ENCODE results near the gene PDZD2. TPM values are rescaled to one million over a fixed set of nuclear protein-coding genes. Genes with fewer than 3 reads are reported as not detected.

The PDZD2 gene
- polyA plus RNA-seq, 1 donor from 2014 or later = 3.1 TPM

- Histone ChIP-seq H3K36me3 (ENCODE audit: insufficient read depth, low read length) (no peaks in the 10 kb centered on the region), H3K9me2 (ENCODE audit: insufficient read depth, low read length) (no peaks in the 10 kb centered on the region), H2AFZ (ENCODE audit: low read depth, low read length) (no peak overlapping the region), H3K79me2 (replicated peaks; ENCODE audit: insufficient read depth, low read length) (no peaks in the 10 kb centered on the region), H3K9me3 (ENCODE audit: low read length) (no peaks in the 10 kb centered on the region), H3K27ac (ENCODE audit: low read length) (no peak overlapping the region), H3K27me3 (ENCODE audit: insufficient read depth, low read depth, low read length) (no peaks in the 10 kb centered on the region), H3K9ac (ENCODE audit: low read length) (no peak overlapping the region), H3F3A (ENCODE audit: insufficient read depth, low read length, poor library complexity, severe bottlenecking) (no peaks in the 10 kb centered on the region), H3K4me2 (ENCODE audit: low read length) (no peak overlapping the region), H3K4me3 (ENCODE audit: low read length) (no peak overlapping the region), H4K20me1 (ENCODE audit: insufficient read depth) (no peaks in the 10 kb centered on the region)
- TF ChIP-seq, protein P1, sequence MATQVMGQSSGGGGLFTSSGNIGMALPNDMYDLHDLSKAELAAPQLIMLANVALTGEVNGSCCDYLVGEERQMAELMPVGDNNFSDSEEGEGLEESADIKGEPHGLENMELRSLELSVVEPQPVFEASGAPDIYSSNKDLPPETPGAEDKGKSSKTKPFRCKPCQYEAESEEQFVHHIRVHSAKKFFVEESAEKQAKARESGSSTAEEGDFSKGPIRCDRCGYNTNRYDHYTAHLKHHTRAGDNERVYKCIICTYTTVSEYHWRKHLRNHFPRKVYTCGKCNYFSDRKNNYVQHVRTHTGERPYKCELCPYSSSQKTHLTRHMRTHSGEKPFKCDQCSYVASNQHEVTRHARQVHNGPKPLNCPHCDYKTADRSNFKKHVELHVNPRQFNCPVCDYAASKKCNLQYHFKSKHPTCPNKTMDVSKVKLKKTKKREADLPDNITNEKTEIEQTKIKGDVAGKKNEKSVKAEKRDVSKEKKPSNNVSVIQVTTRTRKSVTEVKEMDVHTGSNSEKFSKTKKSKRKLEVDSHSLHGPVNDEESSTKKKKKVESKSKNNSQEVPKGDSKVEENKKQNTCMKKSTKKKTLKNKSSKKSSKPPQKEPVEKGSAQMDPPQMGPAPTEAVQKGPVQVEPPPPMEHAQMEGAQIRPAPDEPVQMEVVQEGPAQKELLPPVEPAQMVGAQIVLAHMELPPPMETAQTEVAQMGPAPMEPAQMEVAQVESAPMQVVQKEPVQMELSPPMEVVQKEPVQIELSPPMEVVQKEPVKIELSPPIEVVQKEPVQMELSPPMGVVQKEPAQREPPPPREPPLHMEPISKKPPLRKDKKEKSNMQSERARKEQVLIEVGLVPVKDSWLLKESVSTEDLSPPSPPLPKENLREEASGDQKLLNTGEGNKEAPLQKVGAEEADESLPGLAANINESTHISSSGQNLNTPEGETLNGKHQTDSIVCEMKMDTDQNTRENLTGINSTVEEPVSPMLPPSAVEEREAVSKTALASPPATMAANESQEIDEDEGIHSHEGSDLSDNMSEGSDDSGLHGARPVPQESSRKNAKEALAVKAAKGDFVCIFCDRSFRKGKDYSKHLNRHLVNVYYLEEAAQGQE (IDR thresholded peaks at IDR 0.05; ENCODE audit: borderline replicate concordance) = no peak
- TF ChIP-seq EZH2 (IDR thresholded peaks at IDR 0.05; ENCODE audit: borderline replicate concordance, insufficient read depth, low read length, poor library complexity, severe bottlenecking) (no peak), TAF1 (IDR thresholded peaks at IDR 0.05; ENCODE audit: low read depth) (no peak), RAD21 (conservative IDR thresholded peaks at IDR 0.05) (no peak), SMC3 (conservative IDR thresholded peaks at IDR 0.05; ENCODE audit: poor library complexity) (no peak), EP300 (conservative IDR thresholded peaks at IDR 0.05; ENCODE audit: poor library complexity, severe bottlenecking) (no peak), POLR2AphosphoS5 (IDR thresholded peaks at IDR 0.05) (no peak), CTCF (IDR thresholded peaks at IDR 0.05; ENCODE audit: poor library complexity, severe bottlenecking) (no peak), MXI1 (conservative IDR thresholded peaks at IDR 0.05; ENCODE audit: poor library complexity, severe bottlenecking) (no peak)
These were observed 351.8 kb downstream of the PDZD2 start for GRCh38 chr5:31990701-31991110.

- H4K20me1 ChIP-seq (ENCODE audit: insufficient read depth) = no peaks in the 10 kb centered on the region
These were observed 353.4 kb downstream of the PDZD2 start for GRCh38 chr5:31992377-31992776.

More at GRCh38 chr5:31992377-31992776, 353.4 kb downstream of the PDZD2 start:
- H3K9ac ChIP-seq (ENCODE audit: low read length) = no peak overlapping the region
- H2AFZ ChIP-seq (ENCODE audit: low read depth, low read length) = no peak overlapping the region
- no peak for TF ChIP-seq TAF1 (IDR thresholded peaks at IDR 0.05; ENCODE audit: low read depth)
- TF ChIP-seq RAD21 (conservative IDR thresholded peaks at IDR 0.05) = no peak
- TF ChIP-seq, protein P1 (IDR thresholded peaks at IDR 0.05; ENCODE audit: borderline replicate concordance) = no peak
- no peak for TF ChIP-seq CTCF (IDR thresholded peaks at IDR 0.05; ENCODE audit: poor library complexity, severe bottlenecking)
- TF ChIP-seq MXI1 (conservative IDR thresholded peaks at IDR 0.05; ENCODE audit: poor library complexity, severe bottlenecking) = no peak
- TF ChIP-seq POLR2AphosphoS5 (IDR thresholded peaks at IDR 0.05) = no peak
- no peak for TF ChIP-seq SMC3 (conservative IDR thresholded peaks at IDR 0.05; ENCODE audit: poor library complexity)
- TF ChIP-seq EZH2 (IDR thresholded peaks at IDR 0.05; ENCODE audit: borderline replicate concordance, insufficient read depth, low read length, poor library complexity, severe bottlenecking) = no peak
- no peak for TF ChIP-seq EP300 (conservative IDR thresholded peaks at IDR 0.05; ENCODE audit: poor library complexity, severe bottlenecking)
- no peak overlapping the region for H3K27ac ChIP-seq (ENCODE audit: low read length)
- no peaks in the 10 kb centered on the region for H3K36me3 ChIP-seq (ENCODE audit: insufficient read depth, low read length)
- no peaks in the 10 kb centered on the region for H3K9me2 ChIP-seq (ENCODE audit: insufficient read depth, low read length)
- no peaks in the 10 kb centered on the region for H3K9me3 ChIP-seq (ENCODE audit: low read length)
- H3K79me2 ChIP-seq (replicated peaks; ENCODE audit: insufficient read depth, low read length) = no peaks in the 10 kb centered on the region
- no peak overlapping the region for H3K4me3 ChIP-seq (ENCODE audit: low read length)
- H3K4me2 ChIP-seq (ENCODE audit: low read length) = no peak overlapping the region
- H3F3A ChIP-seq (ENCODE audit: insufficient read depth, low read length, poor library complexity, severe bottlenecking) = no peaks in the 10 kb centered on the region
- H3K27me3 ChIP-seq (ENCODE audit: insufficient read depth, low read depth, low read length) = no peaks in the 10 kb centered on the region
